Measurements from ENCODE around the gene PLXNA2.

DNA sequence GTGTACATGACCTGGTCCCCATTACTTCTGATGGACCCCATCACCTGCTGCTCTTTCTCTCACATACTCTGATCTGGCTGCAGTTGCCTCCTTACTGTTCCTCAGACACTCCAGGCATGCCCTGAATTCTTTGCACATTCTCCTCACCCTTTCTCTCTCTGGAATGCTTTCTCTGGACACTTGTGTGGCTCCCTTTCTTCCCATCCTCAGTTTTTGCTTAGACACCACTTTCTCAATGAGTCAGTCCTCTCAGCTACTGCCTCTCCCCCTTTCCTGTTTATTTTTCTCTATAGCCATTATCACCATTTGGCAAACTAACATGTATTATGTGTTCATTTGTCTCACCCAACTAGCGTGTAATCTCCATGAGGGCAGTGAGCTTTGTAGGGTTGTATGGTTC, 28.1 kb downstream of the PLXNA2 start:
- TF ChIP-seq POLR2AphosphoS5 (IDR thresholded peaks at IDR 0.05; ENCODE audit: low read depth, low read length) (no peak), SIN3A (IDR thresholded peaks at IDR 0.05; ENCODE audit: borderline replicate concordance, insufficient read depth, low read length) (no peak), TAF1 (IDR thresholded peaks at IDR 0.05; ENCODE audit: borderline replicate concordance, insufficient read depth, low read length) (no peak), FOXP2 (optimal IDR thresholded peaks at IDR 0.05; ENCODE audit: borderline replicate concordance, extremely low read depth, extremely low read length, insufficient read depth) (no peak)
- TF ChIP-seq, protein P1, sequence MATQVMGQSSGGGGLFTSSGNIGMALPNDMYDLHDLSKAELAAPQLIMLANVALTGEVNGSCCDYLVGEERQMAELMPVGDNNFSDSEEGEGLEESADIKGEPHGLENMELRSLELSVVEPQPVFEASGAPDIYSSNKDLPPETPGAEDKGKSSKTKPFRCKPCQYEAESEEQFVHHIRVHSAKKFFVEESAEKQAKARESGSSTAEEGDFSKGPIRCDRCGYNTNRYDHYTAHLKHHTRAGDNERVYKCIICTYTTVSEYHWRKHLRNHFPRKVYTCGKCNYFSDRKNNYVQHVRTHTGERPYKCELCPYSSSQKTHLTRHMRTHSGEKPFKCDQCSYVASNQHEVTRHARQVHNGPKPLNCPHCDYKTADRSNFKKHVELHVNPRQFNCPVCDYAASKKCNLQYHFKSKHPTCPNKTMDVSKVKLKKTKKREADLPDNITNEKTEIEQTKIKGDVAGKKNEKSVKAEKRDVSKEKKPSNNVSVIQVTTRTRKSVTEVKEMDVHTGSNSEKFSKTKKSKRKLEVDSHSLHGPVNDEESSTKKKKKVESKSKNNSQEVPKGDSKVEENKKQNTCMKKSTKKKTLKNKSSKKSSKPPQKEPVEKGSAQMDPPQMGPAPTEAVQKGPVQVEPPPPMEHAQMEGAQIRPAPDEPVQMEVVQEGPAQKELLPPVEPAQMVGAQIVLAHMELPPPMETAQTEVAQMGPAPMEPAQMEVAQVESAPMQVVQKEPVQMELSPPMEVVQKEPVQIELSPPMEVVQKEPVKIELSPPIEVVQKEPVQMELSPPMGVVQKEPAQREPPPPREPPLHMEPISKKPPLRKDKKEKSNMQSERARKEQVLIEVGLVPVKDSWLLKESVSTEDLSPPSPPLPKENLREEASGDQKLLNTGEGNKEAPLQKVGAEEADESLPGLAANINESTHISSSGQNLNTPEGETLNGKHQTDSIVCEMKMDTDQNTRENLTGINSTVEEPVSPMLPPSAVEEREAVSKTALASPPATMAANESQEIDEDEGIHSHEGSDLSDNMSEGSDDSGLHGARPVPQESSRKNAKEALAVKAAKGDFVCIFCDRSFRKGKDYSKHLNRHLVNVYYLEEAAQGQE (IDR thresholded peaks at IDR 0.05; ENCODE audit: insufficient read depth in 1 of 2, low read depth in 2 of 2, low read length in 2 of 2) = no peak
